A673 (cell line): Measurements from ENCODE around the gene VSTM1. TPM values are rescaled to one million over a fixed set of nuclear protein-coding genes. Genes with fewer than 3 reads are reported as not detected.

Experiments
- BruUV-seq: library from RNA; stranded (reverse); fragments of 400-500 nt; replicated peaks from 2 replicates; lab custom pipeline; 2021; lab: Mats Ljungman, UMichigan
- CTCF ChIA-PET: fragments of 300-600 bp; sonication (Branson Sonifier 250); formaldehyde crosslinking; loops from one replicate; lab custom pipeline; 2022; ENCODE audit warnings: antibody characterized with exemption; lab: Charles Lee
- POLR2A ChIA-PET: fragments of 300-600 bp; sonication (Branson Sonifier 250); formaldehyde crosslinking; loops from one replicate; lab custom pipeline; 2022; ENCODE audit warnings: antibody characterized with exemption; ENCODE audit not compliant: low non-redundant PET; lab: Charles Lee
- DNase-seq: peaks from one replicate; pipeline ENCODE4 v3.0.0-alpha.2; 2015; ENCODE audit warnings: low spot score
- H3K27ac ChIP-seq: fragments of 200-600 bp; sonication (generic); 2 replicates; pipeline ENCODE4 v1.5.1; 2016; ENCODE audit warnings: mixed run types, low read depth, mild to moderate bottlenecking, mixed read lengths, antibody characterized with exemption, low read length; ENCODE audit not compliant: poor library complexity, severe bottlenecking
- H3K27me3 ChIP-seq: fragments of 200-600 bp; sonication (generic); replicated peaks from 2 replicates; pipeline ENCODE4 v1.6.1; 2017; ENCODE audit warnings: mixed run types, low read depth, mild to moderate bottlenecking, mixed read lengths, antibody characterized with exemption, low read length; ENCODE audit not compliant: insufficient read depth, poor library complexity
- H3K36me3 ChIP-seq: fragments of 200-600 bp; sonication (generic); 2 replicates; pipeline ENCODE4 v1.6.1; 2016; ENCODE audit warnings: mixed run types, mild to moderate bottlenecking, mixed read lengths, antibody characterized with exemption, low read length; ENCODE audit not compliant: insufficient read depth, poor library complexity, severe bottlenecking
- H3K4me1 ChIP-seq: fragments of 200-600 bp; sonication (generic); 2 replicates; pipeline ENCODE4 v1.6.1; 2017; ENCODE audit warnings: mixed run types, mild to moderate bottlenecking, mixed read lengths, antibody characterized with exemption, low read length; ENCODE audit not compliant: insufficient read depth, poor library complexity, severe bottlenecking
- H3K4me3 ChIP-seq: fragments of 200-600 bp; sonication (generic); 2 replicates; pipeline ENCODE4 v1.5.1; 2016; ENCODE audit warnings: low read depth, mixed run types, mild to moderate bottlenecking, mixed read lengths, low read length; ENCODE audit not compliant: poor library complexity, severe bottlenecking
- H3K9me3 ChIP-seq: fragments of 200-600 bp; sonication (generic); 2 replicates; pipeline ENCODE4 v1.6.1; 2016; ENCODE audit warnings: mixed run types, low read depth, mild to moderate bottlenecking, mixed read lengths, antibody characterized with exemption, low read length; ENCODE audit not compliant: poor library complexity, severe bottlenecking
- EZH2 ChIP-seq: fragments of 200-600 bp; sonication (generic); IDR thresholded peaks from 2 replicates; pipeline ENCODE4 v1.6.1; 2017; ENCODE audit warnings: borderline replicate concordance, low read depth, mild to moderate bottlenecking, mixed read lengths, antibody characterized with exemption, low read length; ENCODE audit not compliant: poor library complexity, severe bottlenecking
- intact Hi-C: fragments of 100-400 bp; cut with micrococcal nuclease; formaldehyde crosslinking; loops from one replicate; pipeline ENCODE4 v1.10.0; 2022; ENCODE audit not compliant: unreplicated experiment
- total RNA-seq: library from RNA; stranded (reverse); gene quantifications from 2 replicates; pipeline ENCODE4 v1.2.3, GENCODE V29; 2021
- TF ChIP-seq, protein P1 (sequence below): fragments of 300-800, 200-600 bp; sonication (generic); conservative IDR thresholded peaks from 2 replicates; pipeline ENCODE4 v1.5.1; 2017; ENCODE audit warnings: low read depth, mild to moderate bottlenecking, antibody characterized with exemption, low read length, moderate library complexity, mixed read lengths

Gene VSTM1
- total RNA-seq, 1 experiment from 2014 or later: not detected

DNA sequence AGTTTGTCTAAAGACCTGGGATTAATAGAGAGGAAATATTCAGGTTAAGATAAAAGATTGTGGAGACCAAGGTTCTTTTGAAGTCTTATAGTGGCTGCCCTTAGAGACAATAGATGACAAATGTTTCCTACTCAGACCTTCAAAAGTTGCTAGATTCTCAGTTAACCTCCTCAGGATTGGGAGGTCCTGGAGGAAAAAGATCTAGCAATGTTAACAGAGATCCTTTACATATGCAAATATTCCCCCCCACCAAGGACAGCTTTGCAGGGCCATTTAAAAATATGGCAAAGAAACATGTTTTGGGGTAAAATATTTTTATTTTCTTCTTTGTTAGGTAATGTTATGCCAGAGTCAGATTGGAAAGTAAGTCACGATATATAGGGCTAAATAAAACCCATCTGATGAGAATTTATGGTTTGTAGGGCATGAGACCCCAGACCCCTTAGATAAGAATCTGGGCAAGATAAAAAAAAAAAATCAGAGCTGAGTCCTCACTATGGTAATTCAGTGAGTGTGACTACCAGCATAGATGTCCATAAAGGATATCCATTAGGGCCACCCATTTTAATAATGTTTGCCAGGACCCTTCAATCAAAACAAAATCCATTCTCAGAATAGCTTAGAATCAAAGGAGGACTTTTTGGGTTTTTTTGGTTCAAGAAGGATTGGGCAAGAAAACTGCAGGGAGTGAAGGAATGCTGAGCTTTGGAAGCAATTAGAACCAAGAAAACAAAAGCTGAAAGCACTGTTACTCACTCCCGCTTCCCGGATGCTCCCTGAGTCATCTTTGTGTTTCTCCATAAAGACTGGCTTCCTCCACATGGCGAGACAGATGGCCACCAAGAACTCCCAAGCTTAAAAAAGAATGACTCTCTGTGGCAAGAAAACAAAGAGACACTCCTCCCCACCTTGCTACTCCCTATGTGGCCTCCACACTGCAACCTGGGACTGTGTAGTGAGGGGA lies 28.2 kb downstream of the VSTM1 start:
- H3K27ac ChIP-seq: no peak overlapping the region
- no peak for TF ChIP-seq EZH2
- TF ChIP-seq, protein P1, sequence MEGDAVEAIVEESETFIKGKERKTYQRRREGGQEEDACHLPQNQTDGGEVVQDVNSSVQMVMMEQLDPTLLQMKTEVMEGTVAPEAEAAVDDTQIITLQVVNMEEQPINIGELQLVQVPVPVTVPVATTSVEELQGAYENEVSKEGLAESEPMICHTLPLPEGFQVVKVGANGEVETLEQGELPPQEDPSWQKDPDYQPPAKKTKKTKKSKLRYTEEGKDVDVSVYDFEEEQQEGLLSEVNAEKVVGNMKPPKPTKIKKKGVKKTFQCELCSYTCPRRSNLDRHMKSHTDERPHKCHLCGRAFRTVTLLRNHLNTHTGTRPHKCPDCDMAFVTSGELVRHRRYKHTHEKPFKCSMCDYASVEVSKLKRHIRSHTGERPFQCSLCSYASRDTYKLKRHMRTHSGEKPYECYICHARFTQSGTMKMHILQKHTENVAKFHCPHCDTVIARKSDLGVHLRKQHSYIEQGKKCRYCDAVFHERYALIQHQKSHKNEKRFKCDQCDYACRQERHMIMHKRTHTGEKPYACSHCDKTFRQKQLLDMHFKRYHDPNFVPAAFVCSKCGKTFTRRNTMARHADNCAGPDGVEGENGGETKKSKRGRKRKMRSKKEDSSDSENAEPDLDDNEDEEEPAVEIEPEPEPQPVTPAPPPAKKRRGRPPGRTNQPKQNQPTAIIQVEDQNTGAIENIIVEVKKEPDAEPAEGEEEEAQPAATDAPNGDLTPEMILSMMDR: no peak
- DNase-seq: peak; percentile 66
- ChIA-PET CTCF (interaction anchor here (0.6 kb wide), 2 partner anchors 20 to 95 kb away, joined by 3 to 7 read pairs; no protein-coding TSS in a partner anchor), POLR2A (no interaction called here)
- H3K4me3 ChIP-seq: no peak overlapping the region
- no peaks in the 10 kb centered on the region for H3K36me3 ChIP-seq
- no peaks in the 10 kb centered on the region for H3K4me1 ChIP-seq
- no TSS peak for BruUV-seq
- intact Hi-C loops: no loop called here
- H3K27me3 ChIP-seq: no peaks in the 10 kb centered on the region
- H3K9me3 ChIP-seq: no peaks in the 10 kb centered on the region

DNA sequence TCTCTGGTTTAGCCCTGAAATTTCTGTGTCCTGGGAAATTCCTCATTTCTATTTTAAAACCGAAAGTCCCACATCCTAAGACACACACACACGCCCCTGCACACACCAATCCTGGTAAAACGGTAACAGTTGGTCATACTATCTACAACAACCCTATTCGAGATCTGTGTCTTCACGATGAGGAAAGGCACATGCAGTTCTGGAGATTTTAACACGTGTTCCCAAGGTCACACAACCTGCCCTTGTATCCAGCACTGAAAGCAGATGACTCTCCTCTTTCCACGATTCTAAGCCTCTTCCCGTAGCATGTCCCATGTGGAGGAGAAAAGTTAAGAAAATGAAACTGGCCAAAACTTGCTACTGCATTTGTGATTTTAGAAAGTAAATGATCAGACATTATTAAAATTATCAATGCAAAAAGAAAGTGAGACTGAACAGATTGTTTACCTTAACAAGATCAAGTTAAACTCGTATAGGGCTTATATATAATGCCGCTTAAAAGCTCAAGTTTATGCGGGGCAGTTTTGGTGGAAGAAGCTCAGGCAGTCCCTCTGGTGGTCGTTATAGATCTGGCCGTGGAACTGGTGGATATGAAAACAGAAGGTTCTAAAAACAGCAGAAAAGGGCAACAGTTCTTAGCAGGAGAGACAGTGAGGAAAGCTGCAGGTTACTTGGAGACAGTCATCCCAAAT lies 32.7 kb downstream of the VSTM1 start:
- intact Hi-C loops: loop anchor here (1.0 kb wide), 2 partner anchors 189 to 238 kb away; no protein-coding TSS in a partner anchor
- ChIA-PET CTCF (interaction anchor here (0.6 to 1.3 kb wide), 8 partner anchors 11 to 238 kb away, joined by 3 to 18 read pairs (median 4); partner anchors contain the start of gene OSCAR), POLR2A (no interaction called here)
- Histone ChIP-seq H3K9me3 (no peaks in the 10 kb centered on the region), H3K27ac (no peak overlapping the region), H3K4me3 (peak overlapping the region; percentile 39), H3K27me3 (no peaks in the 10 kb centered on the region), H3K36me3 (no peaks in the 10 kb centered on the region), H3K4me1 (no peaks in the 10 kb centered on the region)
- peak; percentile 66 for DNase-seq
- TF ChIP-seq, protein P1: peak; percentile 75
- TF ChIP-seq EZH2: no peak
- no TSS peak for BruUV-seq

DNA sequence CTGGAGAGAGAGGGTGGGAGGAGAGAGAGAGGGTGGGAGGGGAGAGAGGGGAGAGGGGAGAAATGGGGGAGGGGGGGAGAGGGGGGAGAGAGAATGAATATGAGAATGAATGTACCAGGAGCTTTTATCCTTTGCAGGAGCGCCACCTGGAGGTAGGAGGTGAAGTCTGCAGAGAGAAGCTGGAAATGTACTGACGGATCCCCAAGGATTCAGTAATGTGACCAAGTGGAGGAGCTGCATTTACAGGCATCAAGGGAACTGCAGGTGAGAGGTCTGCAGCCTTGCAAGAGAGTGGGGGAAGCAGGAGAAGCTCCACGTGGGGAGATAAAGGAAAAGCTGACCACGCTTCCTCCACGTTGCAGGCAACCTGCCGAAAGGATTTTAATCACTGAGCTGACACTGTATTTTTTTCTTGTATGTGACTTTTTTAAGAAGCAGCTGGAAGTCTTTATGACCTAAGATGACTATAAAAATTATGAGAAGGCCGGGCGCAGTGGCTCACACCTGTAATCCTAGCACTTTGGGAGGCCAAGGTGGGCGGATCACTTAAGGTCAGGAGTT lies 33.7 kb downstream of the VSTM1 start:
- Histone ChIP-seq H3K36me3 (no peaks in the 10 kb centered on the region), H3K4me3 (no peak overlapping the region), H3K9me3 (no peaks in the 10 kb centered on the region), H3K27ac (no peak overlapping the region), H3K27me3 (no peaks in the 10 kb centered on the region), H3K4me1 (no peaks in the 10 kb centered on the region)
- no TSS peak for BruUV-seq
- TF ChIP-seq, protein P1: peak; percentile 77
- no peak for TF ChIP-seq EZH2
- POLR2A ChIA-PET: interaction anchor here (0.7 kb wide), 1 partner anchor 161 kb away, joined by 3 read pairs; no protein-coding TSS in a partner anchor
- intact Hi-C loops: loop anchor here (1.0 kb wide), 2 partner anchors 188 to 237 kb away; no protein-coding TSS in a partner anchor
- CTCF ChIA-PET: interaction anchor here (0.5 to 1.7 kb wide), 20 partner anchors 21 to 445 kb away, joined by 3 to 29 read pairs (median 4); partner anchors contain the start of genes MYADM, OSCAR, PRKCG and PRPF31
- peak; percentile 86 for DNase-seq
